IMR-90 (cell line): Measurements from ENCODE around the gene SLC4A9. TPM values are rescaled to one million over a fixed set of nuclear protein-coding genes. Genes with fewer than 3 reads are reported as not detected.

Source experiments
- ATAC-seq: fragments of 200-7000 bp; cut with Tn5 transposase; 2 replicates; pipeline ENCODE4 v1.9.1; 2020; ENCODE audit warnings: low read depth, mild to moderate bottlenecking, moderate library complexity
- BruUV-seq: library from RNA; stranded (reverse); fragments of 400-500 nt; replicated peaks from 2 replicates; lab custom pipeline; 2021; lab: Mats Ljungman, UMichigan
- CTCF ChIA-PET: fragments of 300-600 bp; formaldehyde crosslinking; extraction: SDS; loops from one replicate; lab custom pipeline; 2021; ENCODE audit warnings: antibody characterized with exemption; lab: Yijun Ruan, JAX
- POLR2A ChIA-PET: fragments of 300-600 bp; sonication (Branson Sonifier 250); formaldehyde crosslinking; loops from one replicate; lab custom pipeline; 2022; ENCODE audit warnings: antibody characterized with exemption; ENCODE audit not compliant: unreplicated experiment; lab: Charles Lee
- DNase-seq: peaks from one replicate; pipeline ENCODE4 v3.0.0; 2013
- H2AFZ ChIP-seq: replicated peaks from 2 replicates; pipeline ENCODE3; 2013; ENCODE audit warnings: low read length, mild to moderate bottlenecking; ENCODE audit not compliant: poor library complexity
- H2AK5ac ChIP-seq: 2 replicates; pipeline ENCODE4 v1.6.1; 2013; ENCODE audit warnings: low read depth, low read length, inconsistent platforms
- H2AK9ac ChIP-seq: replicated peaks from 2 replicates; pipeline ENCODE3; 2013; ENCODE audit warnings: mild to moderate bottlenecking, low read depth, low read length, moderate library complexity; ENCODE audit not compliant: poor library complexity
- H2BK120ac ChIP-seq: 2 replicates; pipeline ENCODE4 v1.6.1; 2013; ENCODE audit warnings: low read depth, low read length, inconsistent platforms
- H2BK15ac ChIP-seq: 3 replicates; pipeline ENCODE4 v1.6.1; 2013; ENCODE audit warnings: low read depth, low read length, inconsistent platforms
- H2BK20ac ChIP-seq: 2 replicates; pipeline ENCODE4 v1.6.1; 2013; ENCODE audit warnings: low read depth, mild to moderate bottlenecking, inconsistent platforms, low read length, moderate library complexity
- H2BK5ac ChIP-seq: 2 replicates; pipeline ENCODE4 v1.6.1; 2013; ENCODE audit warnings: mild to moderate bottlenecking, low read depth, low read length, inconsistent platforms; ENCODE audit not compliant: poor library complexity, severe bottlenecking
- H3K14ac ChIP-seq: replicated peaks from 2 replicates; pipeline ENCODE4 v1.6.1; 2013; ENCODE audit warnings: low read depth, low read length, inconsistent platforms
- H3K18ac ChIP-seq: 2 replicates; pipeline ENCODE4 v1.6.1; 2013; ENCODE audit warnings: low read depth, low read length, control low read depth
- H3K23ac ChIP-seq: 2 replicates; pipeline ENCODE4 v1.6.1; 2013; ENCODE audit warnings: low read depth, low read length, inconsistent platforms
- H3K27ac ChIP-seq: 2 replicates; pipeline ENCODE4 v1.5.1; 2013; ENCODE audit warnings: mild to moderate bottlenecking, control low read depth, low read length; ENCODE audit not compliant: insufficient read depth
- H3K27me3 ChIP-seq: 2 replicates; pipeline ENCODE4 v1.6.1; 2013; ENCODE audit warnings: low read length; ENCODE audit not compliant: control insufficient read depth, insufficient read depth
- H3K36me3 ChIP-seq: 2 replicates; pipeline ENCODE4 v1.6.1; 2013; ENCODE audit warnings: low read length, mixed read lengths; ENCODE audit not compliant: control insufficient read depth, insufficient read depth
- H3K4ac ChIP-seq: 2 replicates; pipeline ENCODE4 v1.6.1; 2013; ENCODE audit warnings: low read depth, low read length, inconsistent platforms
- H3K4me1 ChIP-seq: 2 replicates; pipeline ENCODE4 v1.6.1; 2013; ENCODE audit warnings: low read length, mixed read lengths; ENCODE audit not compliant: control insufficient read depth, insufficient read depth
- H3K4me2 ChIP-seq: 2 replicates; pipeline ENCODE4 v1.6.1; 2013; ENCODE audit warnings: low read depth, mild to moderate bottlenecking, control low read depth, low read length, moderate library complexity
- H3K4me3 ChIP-seq: 2 replicates; pipeline ENCODE4 v1.5.1; 2013; ENCODE audit warnings: low read depth, mild to moderate bottlenecking, control low read depth, low read length, moderate library complexity; ENCODE audit not compliant: insufficient read depth
- H3K56ac ChIP-seq: 2 replicates; pipeline ENCODE4 v1.6.1; 2013; ENCODE audit warnings: low read length, inconsistent platforms; ENCODE audit not compliant: insufficient read depth; ENCODE audit errors: extremely low read depth
- H3K79me1 ChIP-seq, 2 experiments: 2 replicates each; pipeline ENCODE4 v1.6.1; 2013; ENCODE audit warnings: low read length in 2 of 2, inconsistent platforms in 1 of 2, low read depth in 1 of 2
- H3K9ac ChIP-seq: 2 replicates; pipeline ENCODE4 v1.6.1; 2013; ENCODE audit warnings: low read depth, low read length, control low read depth
- H3K9me1 ChIP-seq: 2 replicates; pipeline ENCODE4 v1.6.1; 2013; ENCODE audit warnings: low read length, inconsistent platforms; ENCODE audit not compliant: insufficient read depth
- H3K9me3 ChIP-seq: 2 replicates; pipeline ENCODE4 v1.6.1; 2013; ENCODE audit warnings: low read length; ENCODE audit not compliant: control insufficient read depth, insufficient read depth
- H4K20me1 ChIP-seq: 2 replicates; pipeline ENCODE4 v1.6.1; 2013; ENCODE audit warnings: low read length, inconsistent platforms; ENCODE audit not compliant: insufficient read depth
- H4K5ac ChIP-seq: 2 replicates; pipeline ENCODE4 v1.6.1; 2013; ENCODE audit warnings: mild to moderate bottlenecking, low read depth, low read length, control low read depth
- H4K8ac ChIP-seq, 2 experiments: 2 replicates each; pipeline ENCODE4 v1.6.1; 2013; ENCODE audit warnings: low read depth in 2 of 2, low read length in 2 of 2, control low read depth in 1 of 2, inconsistent platforms in 1 of 2
- H4K91ac ChIP-seq: 2 replicates; pipeline ENCODE4 v1.6.1; 2013; ENCODE audit warnings: low read depth, low read length, inconsistent platforms; ENCODE audit not compliant: insufficient read depth
- BHLHE40 ChIP-seq: fragments of 150-350 bp; IDR thresholded peaks from 2 replicates; pipeline ENCODE4 v1.6.1; 2016; ENCODE audit warnings: mild to moderate bottlenecking, low read depth, low read length
- CEBPB ChIP-seq: IDR thresholded peaks from 2 replicates; pipeline ENCODE4 v1.6.1; 2012; ENCODE audit warnings: low read depth, low read length, improper control_type of control experiment
- CHD1 ChIP-seq: IDR thresholded peaks from 2 replicates; pipeline ENCODE4 v1.6.1; 2012; ENCODE audit warnings: low read depth, low read length, improper control_type of control experiment
- CTCF ChIP-seq: conservative IDR thresholded peaks from 2 replicates; pipeline ENCODE4 v1.5.1; 2012; ENCODE audit warnings: mild to moderate bottlenecking, low read depth, low read length, improper control_type of control experiment
- FOS ChIP-seq: fragments of 150-350 bp; IDR thresholded peaks from 2 replicates; pipeline ENCODE4 v1.6.1; 2016; ENCODE audit warnings: low read depth, low read length
- MAFK ChIP-seq: IDR thresholded peaks from 2 replicates; pipeline ENCODE4 v1.6.1; 2012; ENCODE audit warnings: low read depth, low read length, improper control_type of control experiment
- MAZ ChIP-seq: IDR thresholded peaks from 2 replicates; pipeline ENCODE4 v1.6.1; 2012; ENCODE audit warnings: low read depth, mild to moderate bottlenecking, low read length, improper control_type of control experiment, moderate library complexity, borderline replicate concordance
- MXI1 ChIP-seq: IDR thresholded peaks from 2 replicates; pipeline ENCODE4 v1.6.1; 2012; ENCODE audit warnings: low read depth, mild to moderate bottlenecking, low read length, moderate library complexity, borderline replicate concordance
- NFE2L2 ChIP-seq: fragments of 150-350 bp; IDR thresholded peaks from 2 replicates; pipeline ENCODE4 v1.6.1; 2016; ENCODE audit warnings: low read depth, mild to moderate bottlenecking, low read length
- POLR2A ChIP-seq: IDR thresholded peaks from 2 replicates; pipeline ENCODE4 v1.6.1; 2012; ENCODE audit warnings: mild to moderate bottlenecking, low read depth, low read length
- RAD21 ChIP-seq: IDR thresholded peaks from 2 replicates; pipeline ENCODE4 v1.6.1; 2012; ENCODE audit warnings: low read length, improper control_type of control experiment
- RCOR1 ChIP-seq: IDR thresholded peaks from 2 replicates; pipeline ENCODE4 v1.6.1; 2012; ENCODE audit warnings: mild to moderate bottlenecking, low read length, improper control_type of control experiment; ENCODE audit not compliant: insufficient replicate concordance
- RFX5 ChIP-seq: IDR thresholded peaks from 2 replicates; pipeline ENCODE4 v1.8.0; 2012; ENCODE audit warnings: low read depth, mild to moderate bottlenecking, low read length, moderate library complexity
- SMC3 ChIP-seq: fragments of 150-350 bp; IDR thresholded peaks from 2 replicates; pipeline ENCODE4 v1.6.1; 2016; ENCODE audit warnings: low read depth, mild to moderate bottlenecking, antibody characterized with exemption, low read length, moderate library complexity
- USF2 ChIP-seq: fragments of 150-350 bp; IDR thresholded peaks from 2 replicates; pipeline ENCODE4 v1.6.1; 2017; ENCODE audit warnings: mild to moderate bottlenecking, antibody characterized with exemption, low read length, low read depth
- WGBS, 2 experiments: methylation state at CpG; one replicate each; pipeline versions ENCODE4 v1.1.5 to v1.1.7; 2013; ENCODE audit warnings: missing lambda C conversion rate in 2 of 2; ENCODE audit not compliant: insufficient read length in 1 of 2; ENCODE audit errors: extremely low coverage in 2 of 2; 5-methylcytosine and 5-hydroxymethylcytosine counted together
- dilution Hi-C: fragments of 300-500 bp; cut with HindIII; formaldehyde crosslinking; loops from one replicate; pipeline ENCODE4 v1.14.3; 2018; ENCODE audit warnings: low sequenced_read_pairs; ENCODE audit not compliant: unreplicated experiment
- in situ Hi-C: fragments of 300-500 bp; cut with MboI; formaldehyde crosslinking; loops from 3 replicates; pipeline ENCODE4 v1.14.3; 2019; ENCODE audit warnings: low sequenced_read_pairs, inconsistent platforms, mixed read lengths
- intact Hi-C: fragments of 100-400 bp; cut with micrococcal nuclease; formaldehyde crosslinking; loops from 2 replicates; pipeline ENCODE4 v1.10.0; 2022
- polyA plus RNA-seq, 3 experiments: library from polyadenylated mRNA; depleted of rRNA; stranded (reverse); fragments of >200 nt; gene quantifications; 2 replicates each; pipeline ENCODE4 v1.2.3, GENCODE V29; 2012; ENCODE audit warnings: low replicate concordance in 1 of 3
- total RNA-seq: library from RNA; depleted of rRNA; stranded (reverse); fragments of >200 nt; gene quantifications from 2 replicates; pipeline ENCODE4 v1.2.3, GENCODE V29; 2012
- TF ChIP-seq, protein P1 (sequence below): fragments of 150-350 bp; IDR thresholded peaks from 2 replicates; pipeline ENCODE4 v1.6.1; 2016; ENCODE audit warnings: low read depth, mild to moderate bottlenecking, low read length, moderate library complexity, borderline replicate concordance

Gene SLC4A9
- total and polyA plus RNA-seq, 2 of the 4 experiments (the other 2 are of a cell fraction) = not detected

DNA sequence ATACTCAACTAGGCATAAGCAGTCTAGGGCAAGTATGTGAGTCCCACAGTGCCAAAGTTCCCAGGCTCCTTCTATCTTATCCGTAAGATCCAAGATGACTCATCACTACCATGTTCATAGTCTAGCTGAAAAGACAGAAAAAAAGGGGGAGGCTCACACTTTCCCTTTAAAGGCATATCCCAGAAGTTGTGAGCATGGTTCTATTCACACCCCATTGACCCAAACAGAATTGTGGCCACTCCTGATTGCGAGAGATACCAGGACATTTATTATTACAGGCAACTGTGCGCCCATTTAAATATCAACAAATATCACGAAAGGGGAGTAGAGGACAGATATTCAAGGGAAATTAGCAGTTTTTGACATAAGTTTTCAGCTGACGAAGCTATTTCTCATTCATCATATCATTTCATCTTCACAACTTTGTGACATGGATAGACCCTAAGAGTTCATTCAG lies 49.0 kb upstream of the SLC4A9 start:
- peak overlapping the region; percentile 74; the same call in 1 of the 2 replicates for H2BK120ac ChIP-seq
- no peak overlapping the region for H2AFZ ChIP-seq
- peak overlapping the region; percentile 89 for H2BK20ac ChIP-seq
- H3K4ac ChIP-seq = peak overlapping the region; percentile 71; the same call in 1 of the 2 replicates
- no peaks in the 10 kb centered on the region for H4K20me1 ChIP-seq
- H3K27me3 ChIP-seq = no peaks in the 10 kb centered on the region
- H4K91ac ChIP-seq = no peak overlapping the region
- in situ Hi-C loops (no loop called here), dilution Hi-C loops (no loop called here), intact Hi-C loops (no loop called here)
- H3K4me1 ChIP-seq = peaks cover 10% of the 10 kb centered on the region
- H4K8ac ChIP-seq = peak overlapping the region in 1 of 2 experiments; percentile 92; a peak in 2 of 4 replicates
- no peak overlapping the region; the same call in 1 of the 2 replicates for H2AK5ac ChIP-seq
- WGBS, 2 experiments = no CpG with 5 or more reads among the region's 5 CpGs
- no peak overlapping the region for H3K18ac ChIP-seq
- no peak overlapping the region; the same call in 1 of the 2 replicates for H3K14ac ChIP-seq
- H2AK9ac ChIP-seq = no peak overlapping the region
- H3K36me3 ChIP-seq = no peaks in the 10 kb centered on the region
- ATAC-seq = peak; percentile 88
- CTCF ChIA-PET = interaction anchor here (0.8 to 1.1 kb wide), 2 partner anchors 35 to 67 kb away, joined by 3 read pairs; partner anchors contain the start of gene HBEGF
- H3K23ac ChIP-seq = no peak overlapping the region
- POLR2A ChIA-PET = no interaction called here
- H2BK5ac ChIP-seq = peak overlapping the region; percentile 79
- H3K27ac ChIP-seq = no peak overlapping the region
- H3K9me1 ChIP-seq = peaks cover 12% of the 10 kb centered on the region
- H3K9me3 ChIP-seq = no peaks in the 10 kb centered on the region
- no peak overlapping the region for H3K4me3 ChIP-seq
- no peak overlapping the region for H3K56ac ChIP-seq
- no peaks in the 10 kb centered on the region for H3K79me1 ChIP-seq
- peak overlapping the region; percentile 16; the same call in 1 of the 2 replicates for H3K4me2 ChIP-seq
- peak; percentile 96 for DNase-seq
- BruUV-seq = no TSS peak
- peak overlapping the region; percentile 97; the same call in 1 of the 3 replicates for H2BK15ac ChIP-seq
- 0 out of 2 replicates have a peak, but pooled peaks have one; percentile 53 for TF ChIP-seq CHD1
- no peak for TF ChIP-seq RCOR1
- TF ChIP-seq MAFK = peak; percentile 66
- TF ChIP-seq BHLHE40 = peak; percentile 53; the same call in 1 of the 2 replicates
- no peak for TF ChIP-seq CTCF
- TF ChIP-seq SMC3 = no peak
- no peak for TF ChIP-seq MAZ
- TF ChIP-seq, protein P1, sequence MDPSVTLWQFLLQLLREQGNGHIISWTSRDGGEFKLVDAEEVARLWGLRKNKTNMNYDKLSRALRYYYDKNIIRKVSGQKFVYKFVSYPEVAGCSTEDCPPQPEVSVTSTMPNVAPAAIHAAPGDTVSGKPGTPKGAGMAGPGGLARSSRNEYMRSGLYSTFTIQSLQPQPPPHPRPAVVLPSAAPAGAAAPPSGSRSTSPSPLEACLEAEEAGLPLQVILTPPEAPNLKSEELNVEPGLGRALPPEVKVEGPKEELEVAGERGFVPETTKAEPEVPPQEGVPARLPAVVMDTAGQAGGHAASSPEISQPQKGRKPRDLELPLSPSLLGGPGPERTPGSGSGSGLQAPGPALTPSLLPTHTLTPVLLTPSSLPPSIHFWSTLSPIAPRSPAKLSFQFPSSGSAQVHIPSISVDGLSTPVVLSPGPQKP = no peak
- TF ChIP-seq RFX5 = no peak
- no peak; the same call in 1 of the 2 replicates for TF ChIP-seq RAD21
- TF ChIP-seq CEBPB = no peak
- no peak for TF ChIP-seq POLR2A
- TF ChIP-seq FOS = peak; percentile 95
- peak; percentile 71 for TF ChIP-seq NFE2L2
- no peak for TF ChIP-seq MXI1
- no peak for TF ChIP-seq USF2
- no peak overlapping the region for H4K5ac ChIP-seq
- no peak overlapping the region for H3K9ac ChIP-seq
